ENCODE data around the gene ZNF639. TPM values are rescaled to one million over a fixed set of nuclear protein-coding genes. Genes with fewer than 3 reads are reported as not detected.
A peak's percentile ranks its signal among the peaks of the same experiment; 100 is the strongest.

The ZNF639 gene
- total and polyA plus RNA-seq, 7 experiments from 2014 or later = 33.1 to 74.9 (median 51.1) TPM

DNA sequence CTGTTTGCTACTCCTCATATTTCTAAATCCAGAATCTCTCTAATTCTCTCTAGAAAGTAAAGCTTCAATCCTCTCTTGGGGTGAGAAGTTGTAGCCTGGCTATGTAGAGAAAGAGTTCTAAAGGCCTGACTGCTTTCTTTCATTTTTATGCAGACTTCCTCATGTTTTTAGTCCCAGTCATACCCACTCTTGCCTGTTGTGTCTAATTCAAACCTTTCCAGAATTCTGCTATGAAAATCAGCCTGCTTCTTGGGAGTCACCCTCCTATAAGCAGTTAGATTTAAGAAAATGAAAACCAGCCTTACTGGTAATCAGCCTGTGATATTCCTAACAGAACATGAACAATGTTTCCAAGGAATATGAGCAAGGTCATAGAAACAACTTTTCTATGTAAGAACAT, 14.8 kb upstream of the ZNF639 start:
- H3K27ac Mint-ChIP-seq = no peak overlapping the region
- no peak for ATAC-seq

DNA sequence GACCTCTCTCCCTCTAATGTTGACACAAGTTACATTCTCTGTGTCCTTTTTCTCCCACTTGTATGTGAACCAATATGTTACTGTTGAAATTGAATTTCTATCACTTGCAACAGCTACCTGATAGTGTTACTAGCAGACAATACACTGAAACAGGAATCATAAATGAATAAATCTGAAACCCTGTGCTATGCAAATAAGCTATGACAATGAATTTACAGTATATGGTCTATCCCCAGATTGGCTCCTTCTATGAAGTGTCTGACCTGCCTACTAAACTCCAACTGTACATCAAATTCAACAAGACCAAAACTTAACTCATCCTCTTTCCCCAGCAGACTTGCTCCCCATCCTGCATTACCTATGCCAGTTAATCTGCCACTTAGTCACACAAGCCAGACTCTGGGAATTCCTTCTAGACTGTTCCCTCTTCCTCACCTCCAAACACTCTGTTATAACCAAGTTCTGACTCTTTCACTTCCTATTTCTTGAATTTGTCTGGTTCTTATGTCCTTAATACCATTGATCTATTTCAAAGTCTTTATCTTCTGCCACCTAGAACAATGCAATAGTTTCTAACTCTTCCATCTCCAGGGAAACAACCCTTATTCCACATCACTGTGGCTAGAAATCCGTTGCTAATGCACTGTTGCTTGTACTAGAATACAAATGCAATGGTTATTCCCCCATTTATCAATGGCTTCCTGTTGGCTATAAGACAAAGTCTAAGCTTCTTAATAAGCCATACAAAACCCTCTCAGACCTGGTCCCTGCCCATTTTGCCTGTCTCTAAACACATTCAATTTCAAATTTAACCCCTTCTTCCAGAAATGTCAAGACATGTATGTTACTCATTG, 13.4 kb upstream of the ZNF639 start:
- no peaks in the 10 kb centered on the region for H3K4me1 Mint-ChIP-seq
- H3K4me1 ChIP-seq (ENCODE audit: control insufficient read depth in 2 of 2, insufficient read depth in 2 of 2, low read length in 2 of 2) = no peaks in the 10 kb centered on the region
- ATAC-seq (no peak), DNase-seq (no peak)
- no peak overlapping the region for H3K4me3 Mint-ChIP-seq
- H3K27ac ChIP-seq (ENCODE audit: low read depth, low read length) = no peak overlapping the region
- H3K27ac Mint-ChIP-seq = no peak overlapping the region
- no peaks in the 10 kb centered on the region for H3K9me3 ChIP-seq (ENCODE audit: control insufficient read depth in 2 of 3, low read length in 3 of 3)
- no peaks in the 10 kb centered on the region for H3K36me3 Mint-ChIP-seq
- H3K27me3 ChIP-seq (ENCODE audit: control insufficient read depth in 2 of 2, insufficient read depth in 2 of 2, low read length in 2 of 2) = no peaks in the 10 kb centered on the region
- intact Hi-C loops (cut with micrococcal nuclease) = loop anchor here in 1 of 2 donors (10.0 kb wide), 1 partner anchor 95 kb away; no protein-coding TSS in a partner anchor
- POLR2A ChIA-PET = interaction anchor here (0.9 kb wide), 1 partner anchor 11 kb away, joined by 3 read pairs; no protein-coding TSS in a partner anchor
- H3K36me3 ChIP-seq (ENCODE audit: control insufficient read depth in 2 of 3, insufficient read depth in 3 of 3, low read length in 3 of 3) = no peaks in the 10 kb centered on the region
- CTCF ChIA-PET = no interaction called here
- no peak overlapping the region for H3K4me3 ChIP-seq (ENCODE audit: low read length)
- peaks cover 0 to 20% (median 4%) of the 10 kb centered on the region in 5 donors for H3K27me3 Mint-ChIP-seq
- peaks cover 0 to 1% (median 0%) of the 10 kb centered on the region in 11 donors for H3K9me3 Mint-ChIP-seq

More for the DNA sequence above, 14.8 kb upstream of the ZNF639 start:
- intact Hi-C loops (cut with micrococcal nuclease) = no loop called here
- Mint-ChIP-seq H3K27me3 (peaks cover 0 to 23% (median 4%) of the 10 kb centered on the region in 5 donors), H3K4me3 (no peak overlapping the region), H3K4me1 (no peaks in the 10 kb centered on the region), H3K9me3 (peaks cover 0 to 1% (median 0%) of the 10 kb centered on the region in 11 donors), H3K36me3 (no peaks in the 10 kb centered on the region)
- no peaks in the 10 kb centered on the region for H3K4me1 ChIP-seq (ENCODE audit: control insufficient read depth in 2 of 2, insufficient read depth in 2 of 2, low read length in 2 of 2)
- no peaks in the 10 kb centered on the region for H3K36me3 ChIP-seq (ENCODE audit: control insufficient read depth in 2 of 3, insufficient read depth in 3 of 3, low read length in 3 of 3)
- no peak overlapping the region for H3K27ac ChIP-seq (ENCODE audit: low read depth, low read length)
- no peaks in the 10 kb centered on the region for H3K27me3 ChIP-seq (ENCODE audit: control insufficient read depth in 2 of 2, insufficient read depth in 2 of 2, low read length in 2 of 2)
- ChIA-PET CTCF (no interaction called here), POLR2A (interaction anchor here (0.6 to 0.9 kb wide), 2 partner anchors 13 to 14 kb away, joined by 3 to 4 read pairs; no protein-coding TSS in a partner anchor)
- no peak overlapping the region for H3K4me3 ChIP-seq (ENCODE audit: low read length)
- H3K9me3 ChIP-seq (ENCODE audit: control insufficient read depth in 2 of 3, low read length in 3 of 3) = no peaks in the 10 kb centered on the region
- no peak for DNase-seq

DNA sequence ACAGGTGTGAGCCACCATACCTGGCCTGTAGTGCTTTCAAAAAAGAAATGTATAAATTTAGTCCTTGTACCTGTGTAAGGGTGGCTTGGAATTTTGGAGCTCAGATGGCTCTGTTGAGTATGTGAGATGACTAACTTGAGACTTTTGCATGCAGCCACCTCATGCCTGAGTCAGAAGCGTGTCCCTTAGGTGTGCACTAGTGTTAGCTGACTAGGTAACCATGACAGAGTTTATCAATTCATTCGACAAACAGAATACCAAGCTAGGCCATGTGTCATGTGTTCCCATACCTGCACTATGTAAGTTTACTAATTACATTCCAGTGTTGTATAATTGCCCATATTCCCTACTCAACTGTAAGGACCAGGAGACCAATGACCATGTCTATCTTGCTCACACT, 4.0 kb upstream of the ZNF639 start:
- H3K27ac Mint-ChIP-seq = no peak overlapping the region
- ChIA-PET POLR2A (interaction anchor here (2.0 kb wide), 1 partner anchor 171 kb away, joined by 11 read pairs; the partner anchor contains the start of gene PIK3CA), CTCF (interaction anchor here (0.6 to 5.8 kb wide), 5 partner anchors 39 to 303 kb away, joined by 3 to 32 read pairs (median 3); no protein-coding TSS in a partner anchor)
- H3K4me3 ChIP-seq (ENCODE audit: low read length) = no peak overlapping the region
- H3K9me3 Mint-ChIP-seq = peaks cover 0 to 1% (median 0%) of the 10 kb centered on the region in 11 donors
- no peak overlapping the region for H3K27ac ChIP-seq (ENCODE audit: low read depth, low read length)
- intact Hi-C loops (cut with micrococcal nuclease) = loop anchor here (5.0 to 10.0 kb wide), 2 partner anchors 104 to 882 kb away; no protein-coding TSS in a partner anchor
- no peaks in the 10 kb centered on the region for H3K36me3 Mint-ChIP-seq
- DNase-seq = no peak
- H3K4me1 ChIP-seq (ENCODE audit: control insufficient read depth in 2 of 2, insufficient read depth in 2 of 2, low read length in 2 of 2) = peaks cover 10 to 14% of the 10 kb centered on the region in 2 donors
- ATAC-seq = no peak
- peaks cover 0 to 28% (median 0%) of the 10 kb centered on the region in 5 donors for H3K27me3 Mint-ChIP-seq
- H3K9me3 ChIP-seq (ENCODE audit: control insufficient read depth in 2 of 3, low read length in 3 of 3) = no peaks in the 10 kb centered on the region
- H3K4me3 Mint-ChIP-seq = no peak overlapping the region
- H3K27me3 ChIP-seq (ENCODE audit: control insufficient read depth in 2 of 2, insufficient read depth in 2 of 2, low read length in 2 of 2) = no peaks in the 10 kb centered on the region
- peaks cover 0 to 6% (median 0%) of the 10 kb centered on the region in 3 experiments for H3K36me3 ChIP-seq (ENCODE audit: control insufficient read depth in 2 of 3, insufficient read depth in 3 of 3, low read length in 3 of 3)
- H3K4me1 Mint-ChIP-seq = peaks cover 11 to 34% (median 26%) of the 10 kb centered on the region in 7 donors

DNA sequence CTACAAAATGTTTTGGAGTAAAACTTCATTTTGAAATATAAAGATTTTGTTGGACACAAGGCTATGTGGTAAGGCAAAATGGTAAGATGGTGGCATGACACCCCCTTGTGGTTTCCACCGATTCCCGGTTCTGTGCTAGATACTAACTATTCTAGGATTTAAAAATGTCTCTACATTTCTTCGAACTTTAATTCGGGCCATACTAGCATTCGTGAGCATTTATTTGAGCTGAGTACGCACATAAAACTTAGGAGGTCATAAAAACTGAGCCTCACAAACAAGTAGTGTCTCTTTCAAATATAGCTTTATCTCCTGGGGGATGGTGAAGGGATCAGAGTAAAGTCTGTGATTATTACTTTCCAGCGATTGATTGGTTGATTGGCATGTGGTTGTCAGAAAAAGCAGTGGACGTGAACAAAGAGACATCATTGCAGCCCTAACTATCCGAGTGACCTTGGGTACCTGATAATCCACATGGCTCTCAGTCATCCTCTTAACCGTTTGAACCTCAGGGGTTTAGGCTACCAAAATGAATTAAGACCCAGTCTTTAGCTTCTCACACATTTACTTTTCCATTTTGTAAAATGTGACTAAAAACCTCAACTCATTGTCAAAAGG, 1.1 kb upstream of the ZNF639 start:
- H3K27me3 Mint-ChIP-seq = peaks cover 0 to 17% (median 0%) of the 10 kb centered on the region in 5 donors
- peak overlapping the region; percentile 64 to 93 (median 89) for H3K27ac Mint-ChIP-seq
- H3K4me3 ChIP-seq (ENCODE audit: low read length) = peak overlapping the region; percentile 93
- H3K27ac ChIP-seq (ENCODE audit: low read depth, low read length) = peak overlapping the region; percentile 98
- no peaks in the 10 kb centered on the region for H3K9me3 ChIP-seq (ENCODE audit: control insufficient read depth in 2 of 3, low read length in 3 of 3)
- ChIA-PET CTCF (interaction anchor here (1.0 to 3.5 kb wide), 9 partner anchors 9 to 889 kb away, joined by 3 to 22 read pairs (median 7); no protein-coding TSS in a partner anchor), POLR2A (interaction anchor here (0.9 to 5.5 kb wide), 10 partner anchors 14 to 332 kb away, joined by 3 to 64 read pairs (median 5); partner anchors contain the start of genes MFN1, PIK3CA and ZMAT3)
- H3K4me3 Mint-ChIP-seq = peak overlapping the region; percentile 65 to 95 (median 82)
- ATAC-seq = no peak
- H3K36me3 ChIP-seq (ENCODE audit: control insufficient read depth in 2 of 3, insufficient read depth in 3 of 3, low read length in 3 of 3) = peaks cover 0 to 6% (median 0%) of the 10 kb centered on the region in 3 experiments
- H3K4me1 Mint-ChIP-seq = peaks cover 22 to 45% (median 35%) of the 10 kb centered on the region in 7 donors
- peak in 1 of 9 donors; percentile 8 for DNase-seq
- no peaks in the 10 kb centered on the region for H3K27me3 ChIP-seq (ENCODE audit: control insufficient read depth in 2 of 2, insufficient read depth in 2 of 2, low read length in 2 of 2)
- H3K9me3 Mint-ChIP-seq = peaks cover 0 to 1% (median 0%) of the 10 kb centered on the region in 11 donors
- intact Hi-C loops (cut with micrococcal nuclease) = loop anchor here (1.0 to 5.0 kb wide), 11 partner anchors 41 to 1591 kb away; partner anchors contain the start of genes ACTL6A (in 1 of the 2), FXR1 (in 1 of the 2), GNB4 (in 1 of the 2) and TTC14 (in 1 of the 2)
- H3K4me1 ChIP-seq (ENCODE audit: control insufficient read depth in 2 of 2, insufficient read depth in 2 of 2, low read length in 2 of 2) = peaks cover 9 to 22% of the 10 kb centered on the region in 2 donors
- H3K36me3 Mint-ChIP-seq = peaks cover 0 to 8% (median 0%) of the 10 kb centered on the region in 5 donors

DNA sequence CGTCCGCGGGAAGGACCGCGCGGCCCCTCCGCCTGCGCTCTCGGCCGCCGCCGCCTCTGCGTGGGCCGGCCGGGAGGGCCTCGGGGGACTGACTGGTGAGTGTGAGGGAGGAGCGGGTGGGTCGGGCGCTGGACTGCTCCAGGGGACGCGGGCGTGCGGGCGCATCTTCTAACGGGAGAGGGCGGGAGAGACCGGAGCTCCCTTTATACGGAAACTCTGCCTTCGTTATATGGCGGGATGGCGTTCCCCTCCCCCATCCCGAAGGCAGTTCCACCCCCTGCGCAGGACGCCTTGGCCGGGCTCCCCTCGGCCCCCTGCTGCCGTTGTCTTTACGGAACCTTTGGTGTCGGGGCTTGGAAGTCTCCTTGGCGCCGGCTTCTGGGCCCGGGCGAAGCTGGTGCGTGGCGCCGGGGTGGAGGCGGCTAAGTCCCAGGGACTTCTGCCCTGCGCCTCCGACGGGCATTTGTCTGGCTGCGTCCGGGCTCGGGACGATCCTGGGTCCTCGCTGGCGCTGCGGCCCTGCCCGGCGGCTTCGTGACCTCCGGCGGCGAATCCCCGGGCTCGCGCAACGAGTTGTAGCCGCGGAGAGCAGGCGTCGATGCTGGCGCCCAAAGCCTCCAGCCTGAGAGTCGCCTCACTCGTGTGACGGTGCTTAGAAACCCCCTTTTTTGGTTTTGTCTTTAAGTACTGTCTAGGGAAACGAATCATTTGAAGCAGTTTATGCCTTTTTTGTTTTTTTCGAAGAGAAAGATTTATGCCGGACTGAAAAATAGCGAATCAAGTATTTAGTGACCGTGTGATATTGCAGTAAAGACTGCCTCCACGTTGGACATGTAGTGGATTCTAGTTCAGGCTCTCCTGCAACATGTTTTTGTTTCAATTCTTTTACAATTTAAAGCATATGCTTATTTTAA, 623 bp downstream of the ZNF639 start:
- Mint-ChIP-seq H3K4me1 (peaks cover 22 to 52% (median 41%) of the 10 kb centered on the region in 7 donors), H3K9me3 (peaks cover 0 to 1% (median 0%) of the 10 kb centered on the region in 11 donors), H3K36me3 (peaks cover 0 to 8% (median 0%) of the 10 kb centered on the region in 5 donors), H3K4me3 (peak overlapping the region; percentile 88 to 96 (median 94)), H3K27ac (peak overlapping the region; percentile 76 to 98 (median 93)), H3K27me3 (peaks cover 0 to 11% (median 0%) of the 10 kb centered on the region in 5 donors)
- intact Hi-C loops (cut with micrococcal nuclease) = loop anchor here (1.0 to 5.0 kb wide), 10 partner anchors 24 to 1589 kb away; partner anchors contain the start of genes MFN1 (in 2 of the 2), MRPL47 (in 2 of the 2), NDUFB5 (in 2 of the 2) and ACTL6A (in 1 of the 2)
- H3K4me1 ChIP-seq (ENCODE audit: control insufficient read depth in 2 of 2, insufficient read depth in 2 of 2, low read length in 2 of 2) = peaks cover 9 to 22% of the 10 kb centered on the region in 2 donors
- H3K27me3 ChIP-seq (ENCODE audit: control insufficient read depth in 2 of 2, insufficient read depth in 2 of 2, low read length in 2 of 2) = no peaks in the 10 kb centered on the region
- H3K27ac ChIP-seq (ENCODE audit: low read depth, low read length) = peak overlapping the region; percentile 98
- DNase-seq = peak; percentile 37 to 70 (median 60)
- H3K9me3 ChIP-seq (ENCODE audit: control insufficient read depth in 2 of 3, low read length in 3 of 3) = no peaks in the 10 kb centered on the region
- peaks cover 0 to 6% (median 0%) of the 10 kb centered on the region in 3 experiments for H3K36me3 ChIP-seq (ENCODE audit: control insufficient read depth in 2 of 3, insufficient read depth in 3 of 3, low read length in 3 of 3)
- ChIA-PET CTCF (interaction anchor here (1.0 to 1.2 kb wide), 2 partner anchors 24 to 174 kb away, joined by 5 read pairs; partner anchors contain the start of gene MFN1), POLR2A (interaction anchor here (0.6 to 5.5 kb wide), 9 partner anchors 11 to 308 kb away, joined by 3 to 64 read pairs (median 3); partner anchors contain the start of genes MFN1, PIK3CA and ZMAT3)
- peak overlapping the region; percentile 93 for H3K4me3 ChIP-seq (ENCODE audit: low read length)
- ATAC-seq = peak; percentile 55

All from naive thymus-derived CD4-positive, alpha-beta T cell (primary cell).